HCT116 (cell line): ENCODE data around the gene MANEAL. TPM values are rescaled to one million over a fixed set of nuclear protein-coding genes. Genes with fewer than 3 reads are reported as not detected.

Source experiments
- ATAC-seq: fragments of 200-7000 bp; cut with Tn5 transposase; 2 replicates; pipeline ENCODE4 v1.9.1; 2020; ENCODE audit warnings: mild to moderate bottlenecking, moderate library complexity
- BruUV-seq: library from RNA; stranded (reverse); fragments of 400-500 nt; replicated peaks from 2 replicates; lab custom pipeline; 2021; lab: Mats Ljungman, UMichigan
- CTCF ChIA-PET: fragments of 300-600 bp; sonication (Branson Sonifier 250); formaldehyde crosslinking; loops from one replicate; lab custom pipeline; 2021; ENCODE audit warnings: antibody characterized with exemption; lab: Charles Lee
- POLR2A ChIA-PET: fragments of 300-600, 350-600 bp; sonication (Branson Sonifier 250); formaldehyde crosslinking; loops from one replicate; lab custom pipeline; 2021; ENCODE audit warnings: antibody characterized with exemption; lab: Charles Lee
- RAD21 ChIA-PET, 2 experiments: fragments of 300-600 bp; sonication (Branson Sonifier 250); formaldehyde crosslinking; loops; one replicate each; lab custom pipeline; 2023; ENCODE audit warnings: low total read pairs in 2 of 2; ENCODE audit not compliant: uncharacterized antibody in 2 of 2, unreplicated experiment in 2 of 2, low non-redundant PET in 1 of 2; lab: Charles Lee
- DNase-seq: peaks from one replicate; pipeline ENCODE4 v3.0.0-alpha.2; 2010; ENCODE audit warnings: low read depth, low spot score
- H2AFZ ChIP-seq: fragments of 200-600 bp; shearing (Covaris generic), sonication (generic); 2 replicates; pipeline ENCODE4 v1.6.1; 2017; ENCODE audit warnings: low read depth, mixed run types, mixed read lengths, antibody characterized with exemption, low read length; ENCODE audit not compliant: poor library complexity, severe bottlenecking
- H3K27ac ChIP-seq: 2 replicates; pipeline ENCODE4 v1.5.1; 2012; ENCODE audit warnings: low read depth, low read length
- H3K27me3 ChIP-seq: fragments of 200-600 bp; sonication (generic); 2 replicates; pipeline ENCODE4 v1.6.1; 2016; ENCODE audit warnings: mixed run types, low read length, mixed read lengths; ENCODE audit not compliant: insufficient read depth
- H3K36me3 ChIP-seq, 2 experiments: fragments of 200-500 bp in 1 of 2; fragments of 200-600 bp in 1 of 2; sonication (Bioruptor generic) in 1 of 2; sonication (generic) in 1 of 2; 2 replicates each; pipeline versions ENCODE4 v1.5.1 to v1.6.1; 2014 to 2016; ENCODE audit warnings: low read length in 2 of 2, inconsistent platforms in 1 of 2, mixed read lengths in 1 of 2, mixed run types in 1 of 2; ENCODE audit not compliant: insufficient read depth in 2 of 2, control insufficient read depth in 1 of 2
- H3K4me1 ChIP-seq, 2 experiments: fragments of 200-600 bp in 1 of 2; sonication (generic) in 1 of 2; 2 replicates each; pipeline versions ENCODE4 v1.5.1 to v1.6.1; 2012 to 2017; ENCODE audit warnings: low read length in 2 of 2, inconsistent platforms in 1 of 2, mild to moderate bottlenecking in 1 of 2, mixed read lengths in 1 of 2, mixed run types in 1 of 2, moderate library complexity in 1 of 2; ENCODE audit not compliant: insufficient read depth in 2 of 2, control insufficient read depth in 1 of 2
- H3K4me2 ChIP-seq: fragments of 200-600 bp; sonication (generic); 2 replicates; pipeline ENCODE4 v1.6.1; 2017; ENCODE audit warnings: mixed run types, low read length, mixed read lengths
- H3K4me3 ChIP-seq, 2 experiments: fragments of 200-600 bp in 1 of 2; sonication (generic) in 1 of 2; replicated peaks in 1 of 2; 2 replicates each; pipeline ENCODE4 v1.5.1; 2011 to 2016; ENCODE audit warnings: low read length in 2 of 2, control low read depth in 1 of 2, low read depth in 1 of 2, mild to moderate bottlenecking in 1 of 2, mixed read lengths in 1 of 2, mixed run types in 1 of 2
- H3K79me2 ChIP-seq: fragments of 200-600 bp; sonication (generic); 2 replicates; pipeline ENCODE4 v1.6.1; 2017; ENCODE audit warnings: mild to moderate bottlenecking, mixed run types, low read length, moderate library complexity, mixed read lengths; ENCODE audit not compliant: insufficient read depth
- H3K9ac ChIP-seq: fragments of 200-600 bp; sonication (generic); 2 replicates; pipeline ENCODE4 v1.6.1; 2016; ENCODE audit warnings: low read length, mixed read lengths
- H3K9me2 ChIP-seq: fragments of 200-600 bp; sonication (generic), shearing (Covaris generic); 2 replicates; pipeline ENCODE4 v1.6.1; 2017; ENCODE audit warnings: mixed run types, mild to moderate bottlenecking, moderate library complexity; ENCODE audit not compliant: insufficient read depth
- H3K9me3 ChIP-seq, 2 experiments: fragments of 200-500 bp in 1 of 2; fragments of 200-600 bp in 1 of 2; sonication (Bioruptor generic) in 1 of 2; sonication (generic) in 1 of 2; 2 replicates each; pipeline ENCODE4 v1.6.1; 2014 to 2017; ENCODE audit warnings: low read length in 2 of 2, mixed read lengths in 2 of 2, inconsistent platforms in 1 of 2, low read depth in 1 of 2, mild to moderate bottlenecking in 1 of 2, mixed run types in 1 of 2, moderate library complexity in 1 of 2; ENCODE audit not compliant: control insufficient read depth in 1 of 2, insufficient read depth in 1 of 2
- H4K20me1 ChIP-seq: fragments of 200-600 bp; sonication (generic), shearing (Covaris generic); 2 replicates; pipeline ENCODE4 v1.6.1; 2017; ENCODE audit warnings: mixed run types, mild to moderate bottlenecking, moderate library complexity; ENCODE audit not compliant: insufficient read depth
- ATF3 ChIP-seq: IDR thresholded peaks from 2 replicates; pipeline ENCODE4 v1.6.1; 2012
- CBX3 ChIP-seq: IDR thresholded peaks from 2 replicates; pipeline ENCODE4 v1.6.1; 2012; ENCODE audit warnings: low read depth
- CTCF ChIP-seq, 3 experiments: fragments of 200-600 bp in 1 of 3; sonication (generic) in 1 of 3; IDR thresholded peaks in 2 of 3; conservative IDR thresholded peaks in 1 of 3; 2 replicates each; pipeline ENCODE4 v1.5.1; 2012 to 2017; ENCODE audit warnings: low read depth in 2 of 3, low read length in 2 of 3, antibody characterized with exemption in 1 of 3, borderline replicate concordance in 1 of 3, control low read depth in 1 of 3, mild to moderate bottlenecking in 1 of 3, mixed read lengths in 1 of 3, mixed run types in 1 of 3, moderate library complexity in 1 of 3; ENCODE audit not compliant: insufficient read depth in 1 of 3
- EGR1 ChIP-seq: IDR thresholded peaks from 2 replicates; pipeline ENCODE4 v1.6.1; 2012; ENCODE audit warnings: low read depth
- ELF1 ChIP-seq: IDR thresholded peaks from 2 replicates; pipeline ENCODE4 v1.6.1; 2012; ENCODE audit warnings: low read depth, borderline replicate concordance
- EZH2 ChIP-seq: fragments of 200-600 bp; sonication (generic); IDR thresholded peaks from 2 replicates; pipeline ENCODE4 v1.6.1; 2017; ENCODE audit warnings: antibody characterized with exemption, mixed run types
- EZH2phosphoT487 ChIP-seq: fragments of 200-600 bp; IDR thresholded peaks from 2 replicates; pipeline ENCODE4 v1.6.1; 2018; ENCODE audit warnings: antibody characterized with exemption, borderline replicate concordance
- FOSL1 ChIP-seq: IDR thresholded peaks from 2 replicates; pipeline ENCODE4 v1.6.1; 2012; ENCODE audit warnings: low read depth
- MAX ChIP-seq: IDR thresholded peaks from 2 replicates; pipeline ENCODE4 v1.6.1; 2012
- POLR2A ChIP-seq: IDR thresholded peaks from 2 replicates; pipeline ENCODE4 v1.7.0; 2011; ENCODE audit warnings: borderline replicate concordance; ENCODE audit not compliant: insufficient read depth, insufficient read length; ENCODE audit errors: extremely low read depth
- POLR2AphosphoS5 ChIP-seq: IDR thresholded peaks from 2 replicates; pipeline ENCODE4 v1.6.1; 2011; ENCODE audit warnings: mild to moderate bottlenecking, low read depth, low read length, moderate library complexity
- REST ChIP-seq: IDR thresholded peaks from 2 replicates; pipeline ENCODE4 v1.6.1; 2012; ENCODE audit warnings: low read depth
- SIN3A ChIP-seq: IDR thresholded peaks from 2 replicates; pipeline ENCODE4 v1.6.1; 2012; ENCODE audit warnings: low read depth
- SP1 ChIP-seq: IDR thresholded peaks from 2 replicates; pipeline ENCODE4 v1.6.1; 2012; ENCODE audit warnings: low read depth
- SRF ChIP-seq: IDR thresholded peaks from 2 replicates; pipeline ENCODE4 v1.6.1; 2012; ENCODE audit warnings: low read depth
- TCF7L2 ChIP-seq: IDR thresholded peaks from 2 replicates; pipeline ENCODE4 v1.7.0; 2011; ENCODE audit warnings: borderline replicate concordance, inconsistent platforms; ENCODE audit not compliant: insufficient read depth, insufficient read length; ENCODE audit errors: extremely low read depth
- YY1 ChIP-seq: IDR thresholded peaks from 2 replicates; pipeline ENCODE4 v1.6.1; 2011; ENCODE audit warnings: low read length, low read depth, moderate library complexity, mild to moderate bottlenecking; ENCODE audit not compliant: insufficient replicate concordance; ENCODE audit errors: extremely low read depth
- ZBTB33 ChIP-seq: IDR thresholded peaks from 2 replicates; pipeline ENCODE4 v1.6.1; 2011; ENCODE audit warnings: mild to moderate bottlenecking, low read length, moderate library complexity; ENCODE audit not compliant: insufficient replicate concordance; ENCODE audit errors: extremely low read depth
- ZFX ChIP-seq: fragments of 450-650 bp; IDR thresholded peaks from 2 replicates; pipeline ENCODE4 v1.6.1; 2017
- intact Hi-C: fragments of 100-400 bp; cut with micrococcal nuclease; formaldehyde crosslinking; loops from 2 replicates; pipeline ENCODE4 v1.10.0; 2022
- total RNA-seq: library from RNA; stranded (reverse); gene quantifications from one replicate; pipeline ENCODE4 v1.2.1, GENCODE V29; 2021; ENCODE audit not compliant: unreplicated experiment

Gene MANEAL
- total RNA-seq, 1 experiment from 2014 or later: 17.3 TPM

GRCh38 chr1:37839676-37840075 is 46.0 kb downstream of the MANEAL start:
- Histone ChIP-seq H3K9me2 (no peaks in the 10 kb centered on the region), H3K4me1 (no peaks in the 10 kb centered on the region), H3K27ac (no peak overlapping the region), H3K9ac (no peak overlapping the region), H2AFZ (no peak overlapping the region), H3K36me3 (peaks cover 27 to 28% of the 10 kb centered on the region in 2 experiments; a peak in 3 of 4 replicates), H3K4me2 (no peak overlapping the region), H3K9me3 (no peaks in the 10 kb centered on the region), H4K20me1 (no peaks in the 10 kb centered on the region), H3K27me3 (no peaks in the 10 kb centered on the region), H3K4me3 (no peak overlapping the region), H3K79me2 (peaks cover 32% of the 10 kb centered on the region)
- BruUV-seq: no TSS peak
- intact Hi-C loops: no loop called here
- POLR2A ChIA-PET: no interaction called here
- no peak for DNase-seq
- ATAC-seq: no peak
- RAD21 ChIA-PET: no interaction called here
- CTCF ChIA-PET: no interaction called here
- TF ChIP-seq ELF1 (no peak), YY1 (no peak), ZBTB33 (no peak), POLR2A (no peak), CBX3 (no peak), REST (no peak), EZH2 (no peak), SRF (no peak), SP1 (no peak), ZFX (no peak), SIN3A (no peak), FOSL1 (no peak), TCF7L2 (no peak), POLR2AphosphoS5 (no peak), CTCF (IDR thresholded peaks at IDR 0.05 in 2 of 3, conservative IDR thresholded peaks at IDR 0.05 in 1 of 3; ENCODE audit: borderline replicate concordance in 1 of 3, insufficient read depth in 1 of 3, low read depth in 2 of 3, low read length in 2 of 3) (no peak), EZH2phosphoT487 (no peak), ATF3 (no peak), EGR1 (no peak), MAX (no peak)
